HG03439 (cell line): Measurements from ENCODE around the gene PCBP3.

ENCODE experiments used
- ATAC-seq: cut with Tn5 transposase; IDR thresholded peaks from one replicate; pipeline ENCODE4 v1.9.1; 2021; ENCODE audit warnings: mild to moderate bottlenecking, moderate library complexity; ENCODE audit not compliant: unreplicated experiment

Gene PCBP3

GRCh38 chr21:45986316-45987051 lies 343.0 kb downstream of the PCBP3 start:
- ATAC-seq = no peak

GRCh38 chr21:45987121-45987711 lies 343.7 kb downstream of the PCBP3 start:
- ATAC-seq = no peak

- no peak for ATAC-seq
These were observed 345.1 kb downstream of the PCBP3 start for GRCh38 chr21:45988366-45989347.

GRCh38 chr21:45989355-45990048 lies 346.0 kb downstream of the PCBP3 start:
- ATAC-seq = no peak

DNA sequence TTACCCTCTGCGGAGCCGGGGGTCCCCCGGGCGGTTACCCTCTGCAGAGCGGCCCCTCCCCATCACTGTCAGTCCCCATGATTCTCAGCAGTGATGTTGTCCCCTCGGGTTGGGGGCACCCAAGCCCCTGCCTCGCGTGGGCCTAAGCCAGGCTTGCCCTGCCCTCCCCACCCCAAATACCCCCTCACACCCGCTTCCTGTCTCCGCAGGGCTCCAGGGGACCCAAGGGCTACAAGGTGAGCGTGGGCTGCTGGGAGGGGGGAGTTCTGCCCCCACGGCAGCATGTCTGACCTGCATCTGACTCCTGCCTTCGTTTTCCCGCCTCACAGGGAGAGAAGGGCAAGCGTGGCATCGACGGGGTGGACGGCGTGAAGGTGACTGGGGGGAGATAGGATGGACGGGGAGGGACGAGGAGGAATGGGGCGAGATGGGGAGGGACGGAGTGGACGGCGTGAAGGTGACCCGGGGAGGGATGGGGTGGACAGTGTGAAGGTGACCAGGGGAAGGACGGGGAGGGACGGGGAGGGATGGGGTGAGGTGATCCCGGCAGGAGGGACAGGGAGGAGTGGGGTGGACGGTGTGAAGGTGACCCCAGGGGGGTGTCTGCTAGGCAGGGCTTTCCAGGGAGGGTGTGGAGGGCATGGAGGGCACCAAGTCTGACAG lies 346.7 kb downstream of the PCBP3 start:
- no peak for ATAC-seq

DNA sequence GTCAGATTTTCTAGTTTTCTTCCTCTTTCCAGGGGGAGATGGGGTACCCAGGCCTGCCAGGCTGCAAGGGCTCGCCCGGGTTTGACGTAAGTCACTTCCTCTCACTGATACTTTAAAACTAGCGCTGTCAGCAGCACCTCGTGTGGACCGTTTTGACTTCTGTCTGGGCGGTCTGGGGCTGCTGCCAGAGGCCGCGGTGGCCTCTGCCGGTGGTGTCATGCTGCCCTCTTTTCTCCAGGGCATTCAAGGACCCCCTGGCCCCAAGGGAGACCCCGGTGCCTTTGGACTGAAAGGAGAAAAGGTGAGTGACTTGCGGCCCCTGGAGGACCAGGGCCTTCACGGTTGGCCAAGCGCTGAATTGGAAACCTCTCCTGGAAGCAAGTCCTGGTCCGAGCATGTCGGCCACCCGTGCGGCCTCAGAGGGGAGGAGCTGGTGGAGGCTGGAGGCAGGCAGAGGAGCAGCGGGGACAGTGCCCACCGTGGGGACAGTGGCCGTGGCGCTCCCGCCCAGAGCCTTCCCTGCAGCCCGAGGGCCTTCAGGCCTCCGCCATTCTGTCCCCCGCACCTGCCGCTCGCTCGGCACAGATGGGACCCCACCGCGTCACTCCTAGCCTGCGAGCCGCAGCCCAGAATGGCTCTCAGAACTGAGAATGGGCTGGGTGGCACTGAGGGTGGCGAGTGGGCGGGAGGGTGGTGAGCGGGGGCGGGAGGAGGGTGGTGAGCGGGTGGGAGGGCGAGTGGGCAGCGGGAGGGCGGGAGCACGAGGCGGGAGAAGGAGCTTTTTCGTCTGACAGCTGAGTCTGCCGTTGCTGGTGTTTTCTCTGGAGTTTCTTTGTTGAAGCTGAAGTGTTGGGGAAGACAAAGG lies 347.4 kb downstream of the PCBP3 start:
- ATAC-seq = no peak

GRCh38 chr21:45991606-45992300 lies 348.2 kb downstream of the PCBP3 start:
- no peak for ATAC-seq
